ENCODE measurements around the gene TEX35. TPM values are rescaled to one million over a fixed set of nuclear protein-coding genes. Genes with fewer than 3 reads are reported as not detected.

The TEX35 gene
- total RNA-seq, 1 donor from 2014 or later = not detected

DNA sequence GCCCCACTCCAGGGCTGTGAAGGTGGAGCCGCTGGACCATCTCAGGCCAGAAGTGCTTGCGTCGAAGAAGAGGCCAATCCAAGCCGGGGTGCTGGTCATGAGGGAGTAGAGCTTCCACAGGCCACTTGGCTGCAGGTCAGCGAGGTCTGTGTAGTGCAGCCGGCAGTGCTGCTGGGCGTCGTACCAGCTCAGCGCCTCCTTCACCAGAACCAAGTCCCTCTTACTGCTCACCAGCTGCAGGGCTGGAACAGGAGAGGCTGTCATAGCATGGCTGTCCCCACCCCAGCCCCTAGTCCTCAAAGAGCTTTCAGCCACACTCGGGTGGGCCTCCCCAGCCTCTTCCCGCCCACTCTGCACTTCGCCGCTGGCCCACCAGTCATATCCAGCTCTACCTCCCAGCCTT, 18.3 kb upstream of the TEX35 start:
- H3K9me3 Mint-ChIP-seq = no peaks in the 10 kb centered on the region
- no peaks in the 10 kb centered on the region for H3K4me1 Mint-ChIP-seq
- no peak for DNase-seq (ENCODE audit: low read depth, low spot score)
- TF ChIP-seq, protein P1, sequence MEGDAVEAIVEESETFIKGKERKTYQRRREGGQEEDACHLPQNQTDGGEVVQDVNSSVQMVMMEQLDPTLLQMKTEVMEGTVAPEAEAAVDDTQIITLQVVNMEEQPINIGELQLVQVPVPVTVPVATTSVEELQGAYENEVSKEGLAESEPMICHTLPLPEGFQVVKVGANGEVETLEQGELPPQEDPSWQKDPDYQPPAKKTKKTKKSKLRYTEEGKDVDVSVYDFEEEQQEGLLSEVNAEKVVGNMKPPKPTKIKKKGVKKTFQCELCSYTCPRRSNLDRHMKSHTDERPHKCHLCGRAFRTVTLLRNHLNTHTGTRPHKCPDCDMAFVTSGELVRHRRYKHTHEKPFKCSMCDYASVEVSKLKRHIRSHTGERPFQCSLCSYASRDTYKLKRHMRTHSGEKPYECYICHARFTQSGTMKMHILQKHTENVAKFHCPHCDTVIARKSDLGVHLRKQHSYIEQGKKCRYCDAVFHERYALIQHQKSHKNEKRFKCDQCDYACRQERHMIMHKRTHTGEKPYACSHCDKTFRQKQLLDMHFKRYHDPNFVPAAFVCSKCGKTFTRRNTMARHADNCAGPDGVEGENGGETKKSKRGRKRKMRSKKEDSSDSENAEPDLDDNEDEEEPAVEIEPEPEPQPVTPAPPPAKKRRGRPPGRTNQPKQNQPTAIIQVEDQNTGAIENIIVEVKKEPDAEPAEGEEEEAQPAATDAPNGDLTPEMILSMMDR (conservative IDR thresholded peaks at IDR 0.05) = no peak
- no peaks in the 10 kb centered on the region for H3K27me3 Mint-ChIP-seq (ENCODE audit: low read depth)
- no peaks in the 10 kb centered on the region for H3K36me3 Mint-ChIP-seq (ENCODE audit: low read depth)
- H3K27ac Mint-ChIP-seq (ENCODE audit: unreplicated experiment) = no peak overlapping the region
- no peak overlapping the region for H3K4me3 Mint-ChIP-seq

DNA sequence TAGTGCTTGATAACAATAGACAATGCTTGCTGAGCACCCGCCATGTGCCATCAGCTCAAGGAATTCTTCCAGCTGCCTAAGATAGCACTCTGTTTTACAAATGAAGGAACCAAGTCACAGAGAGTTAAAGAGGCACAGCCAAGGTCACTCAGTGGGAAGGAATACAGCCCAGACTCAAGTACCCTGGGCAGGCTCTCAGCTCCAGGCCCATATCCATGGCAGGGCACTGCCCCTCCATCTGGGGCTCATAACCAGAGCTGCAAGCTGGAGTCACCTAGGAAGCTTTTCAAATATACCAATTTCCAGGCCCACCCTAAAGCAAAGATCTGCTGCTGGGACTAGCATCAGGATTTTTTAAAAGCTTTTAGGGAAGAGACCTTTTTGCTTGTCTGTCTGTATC, 17.8 kb upstream of the TEX35 start:
- no peak overlapping the region for H3K4me3 Mint-ChIP-seq
- no peaks in the 10 kb centered on the region for H3K9me3 Mint-ChIP-seq
- no peaks in the 10 kb centered on the region for H3K36me3 Mint-ChIP-seq (ENCODE audit: low read depth)
- TF ChIP-seq, protein P1 (conservative IDR thresholded peaks at IDR 0.05) = no peak
- no peaks in the 10 kb centered on the region for H3K27me3 Mint-ChIP-seq (ENCODE audit: low read depth)
- no peak for DNase-seq (ENCODE audit: low read depth, low spot score)
- no peak overlapping the region for H3K27ac Mint-ChIP-seq (ENCODE audit: unreplicated experiment)
- H3K4me1 Mint-ChIP-seq = peaks cover 3% of the 10 kb centered on the region

DNA sequence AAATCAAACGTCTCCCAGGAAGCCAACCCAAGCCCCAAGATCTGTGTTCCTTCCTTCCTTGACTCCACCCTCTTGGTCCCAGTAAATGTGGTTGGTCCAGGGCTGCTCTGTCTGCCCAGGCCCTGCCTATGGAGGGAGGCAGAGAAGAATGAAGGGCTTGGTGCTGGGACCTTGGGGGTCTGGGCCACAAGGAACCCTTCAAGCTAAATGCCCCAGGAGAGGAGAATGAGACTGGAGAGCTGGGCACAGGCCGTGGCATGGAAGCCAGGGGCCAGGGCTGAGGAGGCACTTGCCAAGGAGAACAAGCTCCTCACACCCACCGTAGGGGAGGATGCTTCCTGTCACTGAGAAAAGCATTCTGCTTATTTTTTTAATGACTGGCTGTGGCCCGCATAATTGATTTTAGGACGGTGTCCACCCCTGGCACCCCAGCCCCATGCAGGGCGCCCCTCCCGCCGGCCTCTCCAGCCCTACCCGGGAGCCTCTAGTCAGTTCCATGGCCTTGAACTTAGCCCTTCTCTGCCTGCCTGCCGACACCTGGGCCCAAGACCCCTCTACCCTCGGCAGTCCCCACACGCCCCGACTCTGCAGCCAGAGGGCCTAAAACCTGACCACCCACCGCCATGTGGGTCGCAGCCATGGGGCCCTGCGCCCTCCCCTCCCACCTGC, 17.0 kb upstream of the TEX35 start:
- Mint-ChIP-seq H3K36me3 (ENCODE audit: low read depth) (no peaks in the 10 kb centered on the region), H3K4me1 (peaks cover 4% of the 10 kb centered on the region), H3K27ac (ENCODE audit: unreplicated experiment) (no peak overlapping the region), H3K27me3 (ENCODE audit: low read depth) (no peaks in the 10 kb centered on the region), H3K9me3 (no peaks in the 10 kb centered on the region), H3K4me3 (no peak overlapping the region)
- TF ChIP-seq, protein P1 (conservative IDR thresholded peaks at IDR 0.05) = no peak
- no peak for DNase-seq (ENCODE audit: low read depth, low spot score)

DNA sequence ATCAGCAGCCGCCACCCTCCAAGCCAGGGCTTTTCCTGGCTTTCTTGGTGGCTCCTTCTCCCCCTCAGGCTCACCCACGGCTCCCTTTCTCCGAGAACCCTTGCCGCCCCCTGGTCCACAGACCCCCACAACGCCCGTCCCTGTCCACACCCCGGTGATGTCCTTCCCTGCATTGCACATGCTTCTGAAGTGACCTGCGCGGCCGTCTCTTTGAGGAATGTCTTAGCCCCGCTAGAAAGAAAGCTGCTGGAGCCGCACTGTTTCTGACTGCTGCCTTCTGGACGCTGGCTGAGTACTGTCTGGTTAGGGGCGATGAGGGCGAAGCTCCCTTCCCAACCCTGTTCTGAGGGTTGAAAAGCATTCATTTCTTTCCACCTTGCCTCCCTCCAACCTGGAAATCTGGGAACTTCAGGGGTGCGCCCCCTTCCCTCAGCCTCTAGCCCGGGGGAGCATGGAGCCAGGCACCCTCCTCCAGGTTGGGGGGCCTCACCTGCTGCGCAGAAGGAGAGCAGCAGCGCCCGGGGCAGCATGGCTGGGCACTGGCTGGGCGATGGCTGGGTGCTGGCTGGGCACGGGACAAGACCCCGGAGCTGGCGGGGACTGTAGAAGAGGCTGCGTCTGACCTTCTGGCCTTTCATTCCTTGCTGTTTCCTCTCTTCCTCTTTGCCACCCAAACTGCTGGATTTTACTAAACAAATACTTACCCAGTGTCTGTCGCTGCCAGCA, 16.3 kb upstream of the TEX35 start, which contains the start of gene CLEC20A:
TSS of gene CLEC20A (minus strand) at position 555 of the 726 bp plus-strand sequence. CDS start at position 530, 25 bp downstream.
- TF ChIP-seq, protein P1 (conservative IDR thresholded peaks at IDR 0.05) = no peak
- Mint-ChIP-seq H3K36me3 (ENCODE audit: low read depth) (no peaks in the 10 kb centered on the region), H3K27me3 (ENCODE audit: low read depth) (no peaks in the 10 kb centered on the region), H3K9me3 (no peaks in the 10 kb centered on the region), H3K4me1 (peaks cover 5% of the 10 kb centered on the region), H3K4me3 (no peak within 1 kb of the TSS), H3K27ac (ENCODE audit: unreplicated experiment) (peak within 1 kb of the TSS; percentile 53)
- DNase-seq (ENCODE audit: low read depth, low spot score) = no peak

DNA sequence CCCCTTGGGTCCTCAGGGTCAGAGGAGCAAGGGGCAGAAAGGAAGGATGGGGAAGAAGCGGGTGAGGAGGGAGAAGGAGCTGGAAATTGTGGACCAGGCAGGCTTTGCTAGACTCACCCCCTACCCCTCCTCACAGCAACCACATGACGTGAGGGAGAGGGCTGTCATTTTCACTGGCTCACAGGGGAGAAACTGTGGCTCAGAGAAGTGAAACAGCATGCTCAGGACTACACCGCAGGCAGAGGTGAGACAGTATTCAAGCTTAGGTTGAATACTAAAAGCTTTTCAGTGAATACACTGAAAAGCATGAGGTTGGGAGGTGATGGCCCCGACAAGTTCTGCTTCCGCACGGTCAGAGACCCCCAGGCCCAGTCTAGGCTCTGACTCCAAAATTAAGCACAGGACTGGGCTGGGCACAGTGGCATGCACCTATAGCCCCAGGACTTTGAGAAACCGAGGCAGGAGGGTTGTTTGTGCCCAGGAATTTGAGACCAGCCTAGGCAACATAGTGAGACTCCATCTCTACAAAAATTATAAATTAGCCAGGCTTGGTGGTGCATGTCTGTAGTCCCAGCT, 14.9 kb upstream of the TEX35 start:
- TF ChIP-seq, protein P1 (conservative IDR thresholded peaks at IDR 0.05) = no peak
- Mint-ChIP-seq H3K4me3 (no peak overlapping the region), H3K36me3 (ENCODE audit: low read depth) (no peaks in the 10 kb centered on the region), H3K4me1 (peaks cover 7% of the 10 kb centered on the region), H3K9me3 (no peaks in the 10 kb centered on the region), H3K27me3 (ENCODE audit: low read depth) (no peaks in the 10 kb centered on the region), H3K27ac (ENCODE audit: unreplicated experiment) (no peak overlapping the region)
- DNase-seq (ENCODE audit: low read depth, low spot score) = no peak

All from neural crest cell (in vitro differentiated cells).